Natural killer cell (primary cell): ENCODE data around the gene RASL10B. TPM values are rescaled to one million over a fixed set of nuclear protein-coding genes. Genes with fewer than 3 reads are reported as not detected.
A peak's percentile ranks its signal among the peaks of the same experiment; 100 is the strongest.

Source experiments
- ATAC-seq, 3 donors: fragments of 150-1000 bp in 2 of 3; fragments of 200-7000 bp in 1 of 3; cut with Tn5 transposase; 1 replicate in 1 of 3; 2 replicates in 2 of 3; pipeline ENCODE4 v1.10.0; 2021; ENCODE audit warnings: mild to moderate bottlenecking in 2 of 3, moderate library complexity in 2 of 3
- DNase-seq, 2 donors: peaks; one replicate each; pipeline versions ENCODE4 v3.0.0 to v3.0.0-alpha.2; 2013 to 2021; ENCODE audit warnings: mixed read lengths in 1 of 2
- H3K27ac ChIP-seq: one replicate; pipeline ENCODE4 v1.5.1; 2013; ENCODE audit warnings: mild to moderate bottlenecking, low read length
- H3K27me3 ChIP-seq: one replicate; pipeline ENCODE4 v1.6.1; 2013; ENCODE audit warnings: low read length; ENCODE audit not compliant: control insufficient read depth, insufficient read depth
- H3K36me3 ChIP-seq: one replicate; pipeline ENCODE4 v1.6.1; 2013; ENCODE audit warnings: low read length; ENCODE audit not compliant: control insufficient read depth, insufficient read depth
- H3K4me1 ChIP-seq: one replicate; pipeline ENCODE4 v1.6.1; 2013; ENCODE audit warnings: low read length; ENCODE audit not compliant: control insufficient read depth, insufficient read depth
- H3K4me3 ChIP-seq: one replicate; pipeline ENCODE4 v1.5.1; 2013; ENCODE audit warnings: low read length
- H3K9me3 ChIP-seq: one replicate; pipeline ENCODE4 v1.6.1; 2013; ENCODE audit warnings: low read length; ENCODE audit not compliant: control insufficient read depth, insufficient read depth
- H3K27ac Mint-ChIP-seq, 2 donors: one replicate each; pipeline ENCODE4 v1.8.0; 2022; ENCODE audit warnings: mild to moderate bottlenecking in 2 of 2, mixed read lengths in 2 of 2, moderate library complexity in 1 of 2
- H3K27me3 Mint-ChIP-seq, 2 donors: one replicate each; pipeline ENCODE4 v1.8.0; 2022; ENCODE audit warnings: low read depth in 2 of 2, mixed read lengths in 2 of 2
- H3K36me3 Mint-ChIP-seq: one replicate; pipeline ENCODE4 v1.8.0; 2022; ENCODE audit warnings: mixed read lengths
- H3K4me1 Mint-ChIP-seq, 2 donors: one replicate each; pipeline ENCODE4 v1.8.0; 2022; ENCODE audit warnings: mixed read lengths in 2 of 2
- H3K4me3 Mint-ChIP-seq: one replicate; pipeline ENCODE4 v1.8.0; 2022; ENCODE audit warnings: mild to moderate bottlenecking, moderate library complexity, mixed read lengths
- H3K9me3 Mint-ChIP-seq, 2 donors: one replicate each; pipeline ENCODE4 v1.8.0; 2022; ENCODE audit warnings: mixed read lengths in 2 of 2
- WGBS: methylation state at CpG from one replicate; pipeline ENCODE4 v1.1.7; 2013; ENCODE audit warnings: missing lambda C conversion rate; ENCODE audit not compliant: insufficient coverage; 5-methylcytosine and 5-hydroxymethylcytosine counted together
- intact Hi-C: fragments of 100-400 bp; cut with micrococcal nuclease; formaldehyde crosslinking; loops from one replicate; pipeline ENCODE4 v1.14.2; 2022
- total RNA-seq, 4 donors: library from RNA; stranded (reverse); fragments of 120-200 nt in 1 of 4; gene quantifications; one replicate each; pipeline versions ENCODE4 v1.2.3 to v1.2.4, GENCODE V29; 2013 to 2022
- TF ChIP-seq, protein P1 (sequence below): fragments of 200-600 bp; IDR thresholded peaks from one replicate; pipeline ENCODE4 v1.8.0; 2022; ENCODE audit warnings: antibody characterized with exemption

RASL10B gene
- total RNA-seq, 3 donors from 2014 or later (not counting 1 experiment from before 2014, with no cell fraction given): 0.07 TPM; not detected in 2

DNA sequence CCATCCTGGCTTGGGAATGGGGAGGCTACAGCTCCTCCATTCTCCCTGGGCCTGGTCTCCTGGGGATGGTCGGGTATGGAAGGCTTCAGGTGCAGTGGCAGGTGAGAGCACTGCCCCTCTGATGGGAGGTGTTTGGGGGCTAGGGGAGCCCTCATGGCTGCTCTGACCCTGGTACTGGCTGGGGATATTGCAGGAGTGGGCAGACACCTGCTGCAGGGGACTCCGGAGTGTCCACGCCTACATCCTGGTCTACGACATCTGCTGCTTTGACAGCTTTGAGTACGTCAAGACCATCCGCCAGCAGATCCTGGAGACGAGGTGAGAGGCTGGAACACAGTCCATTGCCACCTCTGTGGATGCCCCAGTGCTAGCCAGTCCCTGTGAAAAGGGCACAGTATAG is 8.8 kb downstream of the RASL10B start:
- no peak for DNase-seq
- H3K36me3 Mint-ChIP-seq: no peaks in the 10 kb centered on the region
- Histone ChIP-seq H3K27me3 (peaks cover 4% of the 10 kb centered on the region), H3K4me3 (no peak overlapping the region), H3K9me3 (no peaks in the 10 kb centered on the region), H3K27ac (no peak overlapping the region), H3K4me1 (peaks cover 6% of the 10 kb centered on the region), H3K36me3 (no peaks in the 10 kb centered on the region)
- H3K9me3 Mint-ChIP-seq: no peaks in the 10 kb centered on the region
- H3K4me1 Mint-ChIP-seq: peaks cover 0 to 5% of the 10 kb centered on the region in 2 donors
- ATAC-seq: no peak
- no peak overlapping the region for H3K27ac Mint-ChIP-seq
- TF ChIP-seq, protein P1, sequence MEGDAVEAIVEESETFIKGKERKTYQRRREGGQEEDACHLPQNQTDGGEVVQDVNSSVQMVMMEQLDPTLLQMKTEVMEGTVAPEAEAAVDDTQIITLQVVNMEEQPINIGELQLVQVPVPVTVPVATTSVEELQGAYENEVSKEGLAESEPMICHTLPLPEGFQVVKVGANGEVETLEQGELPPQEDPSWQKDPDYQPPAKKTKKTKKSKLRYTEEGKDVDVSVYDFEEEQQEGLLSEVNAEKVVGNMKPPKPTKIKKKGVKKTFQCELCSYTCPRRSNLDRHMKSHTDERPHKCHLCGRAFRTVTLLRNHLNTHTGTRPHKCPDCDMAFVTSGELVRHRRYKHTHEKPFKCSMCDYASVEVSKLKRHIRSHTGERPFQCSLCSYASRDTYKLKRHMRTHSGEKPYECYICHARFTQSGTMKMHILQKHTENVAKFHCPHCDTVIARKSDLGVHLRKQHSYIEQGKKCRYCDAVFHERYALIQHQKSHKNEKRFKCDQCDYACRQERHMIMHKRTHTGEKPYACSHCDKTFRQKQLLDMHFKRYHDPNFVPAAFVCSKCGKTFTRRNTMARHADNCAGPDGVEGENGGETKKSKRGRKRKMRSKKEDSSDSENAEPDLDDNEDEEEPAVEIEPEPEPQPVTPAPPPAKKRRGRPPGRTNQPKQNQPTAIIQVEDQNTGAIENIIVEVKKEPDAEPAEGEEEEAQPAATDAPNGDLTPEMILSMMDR: no peak
- no peak overlapping the region for H3K4me3 Mint-ChIP-seq
- 91% methylated on average over 7 of the region's 7 CpGs for WGBS
- peaks cover 20 to 28% of the 10 kb centered on the region in 2 donors for H3K27me3 Mint-ChIP-seq
- intact Hi-C loops: no loop called here

DNA sequence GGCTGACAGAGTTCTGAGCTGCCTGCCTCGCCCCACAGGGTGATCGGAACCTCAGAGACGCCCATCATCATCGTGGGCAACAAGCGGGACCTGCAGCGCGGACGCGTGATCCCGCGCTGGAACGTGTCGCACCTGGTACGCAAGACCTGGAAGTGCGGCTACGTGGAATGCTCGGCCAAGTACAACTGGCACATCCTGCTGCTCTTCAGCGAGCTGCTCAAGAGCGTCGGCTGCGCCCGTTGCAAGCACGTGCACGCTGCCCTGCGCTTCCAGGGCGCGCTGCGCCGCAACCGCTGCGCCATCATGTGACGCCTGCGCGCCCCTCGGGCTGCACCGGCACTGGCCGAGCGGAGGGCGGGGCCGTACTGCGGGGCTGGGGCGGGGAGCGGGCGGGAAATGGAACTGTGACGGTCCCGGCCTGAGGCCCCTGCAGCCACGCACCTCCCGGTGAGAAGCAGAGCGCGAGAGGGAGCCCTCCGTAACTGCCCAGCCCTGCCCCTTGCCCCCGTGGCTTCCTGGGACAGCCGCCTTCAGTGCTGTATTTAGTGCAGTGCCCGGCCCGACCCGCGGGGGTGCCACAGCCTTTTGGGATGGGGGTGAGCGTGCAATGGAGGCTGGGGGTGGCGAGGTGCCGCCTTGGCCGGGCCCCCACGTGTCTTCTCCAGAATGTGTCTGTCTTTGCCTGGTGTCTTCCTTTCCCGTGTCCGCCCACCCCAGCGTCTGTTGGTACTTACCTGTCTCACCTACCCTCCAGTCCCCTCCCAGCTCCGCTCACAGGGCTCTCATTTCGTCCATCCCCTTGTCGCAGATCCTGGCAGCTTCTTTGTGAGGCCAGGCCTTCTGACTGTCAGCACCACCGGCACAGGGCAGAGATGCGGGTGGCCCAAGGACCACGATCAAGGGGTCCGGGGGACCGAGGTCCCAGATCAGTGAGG is 9.8 kb downstream of the RASL10B start:
- Histone ChIP-seq H3K4me1 (peaks cover 6% of the 10 kb centered on the region), H3K36me3 (no peaks in the 10 kb centered on the region), H3K27ac (no peak overlapping the region), H3K9me3 (no peaks in the 10 kb centered on the region), H3K27me3 (peaks cover 4% of the 10 kb centered on the region), H3K4me3 (no peak overlapping the region)
- Mint-ChIP-seq H3K9me3 (no peaks in the 10 kb centered on the region), H3K36me3 (no peaks in the 10 kb centered on the region), H3K4me3 (no peak overlapping the region), H3K4me1 (peaks cover 0 to 5% of the 10 kb centered on the region in 2 donors), H3K27me3 (peaks cover 20 to 28% of the 10 kb centered on the region in 2 donors), H3K27ac (no peak overlapping the region)
- peak; percentile 25 to 73 (median 68) for ATAC-seq
- WGBS: 22% methylated on average over 70 of the region's 73 CpGs
- intact Hi-C loops: no loop called here
- peak in 1 of 2 donors; percentile 29 for DNase-seq
- TF ChIP-seq, protein P1: no peak

DNA sequence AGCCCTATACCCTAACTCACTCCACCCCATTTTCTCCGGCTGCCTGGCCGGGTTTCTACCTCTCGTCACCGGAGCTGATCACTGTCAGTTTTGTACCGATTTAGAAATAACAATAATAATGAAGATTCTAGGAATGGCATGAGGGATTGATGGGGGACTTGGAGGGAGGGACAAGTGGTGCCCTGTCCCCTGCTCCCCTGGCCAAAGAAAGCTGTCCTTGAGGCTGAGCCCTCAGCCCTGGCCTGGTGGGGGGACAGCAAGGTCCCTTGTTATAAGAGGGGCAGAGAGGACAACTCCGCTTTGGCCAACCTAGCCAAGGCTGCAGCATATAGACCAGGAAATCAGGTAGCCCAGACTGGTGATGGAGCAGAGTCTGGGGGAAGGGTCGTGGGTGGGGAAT is 11.1 kb downstream of the RASL10B start:
- TF ChIP-seq, protein P1: no peak
- H3K9me3 ChIP-seq: no peaks in the 10 kb centered on the region
- ATAC-seq (no peak), DNase-seq (no peak)
- Mint-ChIP-seq H3K9me3 (no peaks in the 10 kb centered on the region), H3K27me3 (peaks cover 20 to 28% of the 10 kb centered on the region in 2 donors), H3K4me1 (peaks cover 0 to 5% of the 10 kb centered on the region in 2 donors), H3K4me3 (no peak overlapping the region), H3K27ac (no peak overlapping the region), H3K36me3 (no peaks in the 10 kb centered on the region)
- H3K36me3 ChIP-seq: no peaks in the 10 kb centered on the region
- peaks cover 11% of the 10 kb centered on the region for H3K4me1 ChIP-seq
- no peak overlapping the region for H3K4me3 ChIP-seq
- 87% methylated on average over 5 of the region's 7 CpGs for WGBS
- H3K27ac ChIP-seq: no peak overlapping the region
- H3K27me3 ChIP-seq: peaks cover 5% of the 10 kb centered on the region
- intact Hi-C loops: no loop called here
